ENCODE results near the gene KRTAP12-3.
"Not testable (repeated sequence)": the region's sequence is repeated elsewhere in the genome, so short reads cannot be mapped to it uniquely, and the experiment has no call there.

KRTAP12-3 gene, protein sequence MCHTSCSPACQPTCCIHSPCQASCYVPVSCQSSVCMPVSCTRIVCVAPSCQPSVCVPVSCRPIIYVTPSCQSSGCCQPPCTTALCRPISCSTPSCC

GRCh38 chr21:44657635-44658540 lies at the start of gene KRTAP12-3:
Gene KRTAP12-3, plus strand, starts transcription at chr21:44657932. Its CDS starts 48 bp downstream, at chr21:44657980.
- peak; percentile 17 for DNase-seq

DNA sequence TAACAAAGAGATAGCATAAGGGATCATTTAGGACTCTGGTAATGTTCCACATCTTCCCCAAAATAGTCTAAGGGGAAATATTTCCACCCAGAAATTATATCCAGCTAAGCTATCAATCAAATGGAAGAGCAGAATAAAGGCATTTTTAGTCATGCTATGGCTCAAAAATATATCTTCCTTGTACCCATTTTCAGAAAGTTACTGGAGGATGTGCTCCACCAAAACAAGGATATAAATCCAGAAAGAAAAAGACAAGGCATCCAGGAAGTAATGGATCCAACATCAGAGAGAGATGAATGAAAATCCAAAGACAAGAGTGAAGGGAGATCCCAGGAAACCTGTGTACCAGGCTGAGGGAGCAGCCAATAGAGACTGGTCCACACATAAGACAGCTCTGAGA lies 48.5 kb upstream of the KRTAP12-3 start:
- DNase-seq = no peak

- not testable (repeated sequence) for DNase-seq
Observed at GRCh38 chr21:44610157-44610843, 47.4 kb upstream of the KRTAP12-3 start.

GRCh38 chr21:44611551-44611950 lies 46.2 kb upstream of the KRTAP12-3 start:
- no peak for DNase-seq

GRCh38 chr21:44612029-44612486 lies 45.7 kb upstream of the KRTAP12-3 start, which contains the start of gene KRTAP10-8:
Gene KRTAP10-8, plus strand, starts transcription at chr21:44612079. Its CDS starts 22 bp downstream, at chr21:44612101.
- no peak for DNase-seq

DNA sequence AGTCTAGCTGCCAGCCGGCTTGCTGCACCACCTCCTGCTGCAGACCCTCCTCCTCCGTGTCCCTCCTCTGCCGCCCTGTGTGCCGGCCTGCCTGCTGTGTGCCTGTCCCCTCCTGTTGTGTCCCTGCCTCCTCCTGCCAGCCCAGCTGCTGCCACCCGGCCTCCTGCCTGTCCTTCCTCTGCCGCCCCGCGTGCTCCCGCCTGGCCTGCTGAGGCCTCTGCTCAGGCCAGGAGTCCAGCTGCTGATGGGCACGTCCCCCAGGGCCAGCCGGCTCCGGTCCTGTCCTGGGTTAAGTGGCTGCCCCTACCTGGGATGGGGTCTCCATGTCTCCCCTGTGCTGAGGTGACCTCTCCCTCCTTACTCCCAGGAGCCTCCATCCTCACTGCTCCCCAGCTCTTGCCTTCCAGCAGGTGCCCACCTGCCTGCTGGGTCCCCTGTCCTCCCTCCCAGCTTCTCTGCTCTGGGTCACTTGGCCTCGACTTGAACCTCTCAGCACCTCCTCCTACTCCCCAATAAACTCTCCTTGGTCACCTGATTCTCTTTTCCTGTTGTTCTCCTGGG lies 45.0 kb upstream of the KRTAP12-3 start:
- no peak for DNase-seq

- no peak for DNase-seq
Observed at GRCh38 chr21:44613386-44614155, 44.2 kb upstream of the KRTAP12-3 start.

DNA sequence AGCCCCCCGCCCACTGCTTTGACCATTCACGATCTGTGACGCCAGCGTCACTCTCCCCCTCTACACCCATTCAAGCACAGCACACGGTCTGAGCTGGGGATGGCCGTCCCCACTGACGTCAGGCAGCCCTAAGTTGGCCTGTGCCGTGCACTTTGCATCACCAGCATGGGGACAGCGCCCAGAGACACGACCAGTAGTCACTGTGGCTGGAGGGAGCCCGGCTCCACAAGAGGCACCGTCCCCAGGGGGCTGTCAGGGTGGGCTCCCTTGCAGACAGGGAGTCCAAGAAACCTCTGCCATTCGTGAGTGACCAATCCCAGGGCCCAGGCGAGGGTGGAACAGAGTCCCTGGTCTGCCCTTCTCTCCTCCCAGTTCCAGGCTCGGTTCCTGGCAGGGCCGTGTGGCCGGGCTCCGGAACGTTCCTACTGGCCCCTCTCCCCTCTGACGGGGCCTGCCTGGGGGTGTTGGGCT lies 43.5 kb upstream of the KRTAP12-3 start:
- DNase-seq = no peak

DNA sequence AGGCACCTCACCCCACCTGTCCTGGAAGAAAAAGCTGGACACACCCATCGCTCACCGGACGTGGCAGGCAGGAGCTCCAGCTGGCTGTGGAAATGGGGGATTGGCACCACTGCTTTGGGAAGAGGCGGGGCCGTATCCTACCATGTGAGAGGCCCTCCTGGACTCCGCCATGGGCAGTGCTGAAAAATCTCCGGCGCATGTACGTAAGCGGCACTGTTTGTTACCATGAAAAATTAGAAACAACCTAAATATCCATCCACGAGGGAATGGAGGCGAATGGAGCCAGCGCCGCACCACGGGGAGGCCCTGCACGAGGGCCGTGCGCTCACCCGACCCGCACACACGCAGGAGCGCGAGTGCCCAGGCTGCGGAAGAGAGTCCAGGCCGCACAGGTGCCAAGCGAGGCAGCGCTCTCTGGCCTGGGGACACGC lies 42.8 kb upstream of the KRTAP12-3 start:
- DNase-seq = no peak

- DNase-seq = no peak
Observed at GRCh38 chr21:44615466-44615865, 42.3 kb upstream of the KRTAP12-3 start.

DNA sequence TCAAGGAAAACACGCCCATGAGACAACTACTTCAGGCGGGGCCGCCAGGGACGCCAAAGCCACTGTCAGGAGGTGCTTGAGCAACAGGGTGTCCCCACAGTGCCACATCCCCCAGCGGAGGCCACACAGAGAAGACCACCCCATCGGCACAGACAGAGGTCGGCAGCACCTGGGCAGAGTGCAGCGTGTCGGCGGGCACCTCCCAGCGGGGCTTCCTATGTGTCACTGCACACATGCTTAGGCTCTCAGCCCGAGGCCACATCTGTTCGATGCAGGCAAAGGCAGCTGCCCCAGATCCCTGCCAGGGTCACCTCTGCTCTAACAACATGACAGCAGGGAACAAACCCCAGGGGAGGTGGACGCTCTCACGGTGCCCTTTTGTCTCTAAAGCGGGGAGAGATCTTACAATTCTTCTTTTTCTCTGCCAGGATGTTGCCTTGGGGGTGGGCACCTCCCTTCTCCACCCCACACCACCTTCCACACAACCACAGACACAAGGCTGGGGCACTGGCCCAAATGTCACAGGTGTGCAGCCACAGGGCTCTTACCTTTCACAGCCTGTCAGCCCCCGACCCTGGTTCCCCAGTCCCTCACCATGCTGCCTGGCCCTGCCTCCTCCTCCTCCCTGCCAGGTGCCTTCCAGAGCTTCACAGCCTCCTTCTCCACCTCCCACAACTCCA lies 41.7 kb upstream of the KRTAP12-3 start:
- no peak for DNase-seq

GRCh38 chr21:44616591-44616926 lies 41.2 kb upstream of the KRTAP12-3 start:
- DNase-seq = no peak

DNA sequence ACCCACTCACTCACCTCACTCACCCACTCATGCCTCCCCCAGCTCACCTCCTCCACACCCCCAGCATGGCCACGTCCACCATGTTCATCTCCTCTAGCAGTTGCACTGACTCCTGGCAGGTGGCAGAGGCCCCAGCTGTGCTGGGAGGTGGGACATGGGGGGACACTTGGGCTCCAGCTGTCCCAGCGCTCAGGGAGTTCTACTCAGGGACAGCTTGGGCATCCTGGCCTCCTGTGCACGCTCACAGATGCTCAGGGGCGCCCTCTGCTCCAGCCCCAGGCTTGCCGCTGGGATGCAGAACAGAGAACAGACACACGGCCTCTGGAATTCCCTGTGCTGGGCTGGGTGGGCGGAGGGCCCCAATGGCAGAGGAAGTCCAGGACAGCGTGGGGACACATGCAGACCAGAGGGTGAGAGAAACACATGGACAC lies 40.6 kb upstream of the KRTAP12-3 start:
- DNase-seq = no peak

GRCh38 chr21:44618504-44618903 lies 39.2 kb upstream of the KRTAP12-3 start:
- peak; percentile 19 for DNase-seq

DNA sequence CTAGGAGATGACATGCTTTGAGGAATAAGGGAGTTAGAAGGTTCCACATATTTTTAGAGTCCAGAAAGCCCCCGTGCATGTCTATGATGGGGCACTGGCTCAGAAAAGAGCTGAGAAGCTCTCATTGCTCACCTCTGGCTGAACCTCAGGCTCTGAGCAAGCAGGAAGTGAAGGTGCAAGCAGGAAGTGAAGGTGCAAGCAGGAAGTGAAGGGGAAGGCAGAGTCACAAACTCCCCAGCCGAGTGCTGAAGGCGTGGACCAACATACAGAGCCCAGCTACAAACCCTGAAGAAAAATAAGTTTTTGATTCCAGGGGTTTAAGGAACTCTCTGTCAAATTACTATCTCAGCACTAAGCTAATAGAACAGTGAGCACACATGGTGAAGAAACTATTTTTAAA lies 38.8 kb upstream of the KRTAP12-3 start:
- peak; percentile 53 for DNase-seq

GRCh38 chr21:44619886-44620285 lies 37.8 kb upstream of the KRTAP12-3 start:
- no peak for DNase-seq

- no peak for DNase-seq
Observed at GRCh38 chr21:44623575-44623974, 34.2 kb upstream of the KRTAP12-3 start.

DNA sequence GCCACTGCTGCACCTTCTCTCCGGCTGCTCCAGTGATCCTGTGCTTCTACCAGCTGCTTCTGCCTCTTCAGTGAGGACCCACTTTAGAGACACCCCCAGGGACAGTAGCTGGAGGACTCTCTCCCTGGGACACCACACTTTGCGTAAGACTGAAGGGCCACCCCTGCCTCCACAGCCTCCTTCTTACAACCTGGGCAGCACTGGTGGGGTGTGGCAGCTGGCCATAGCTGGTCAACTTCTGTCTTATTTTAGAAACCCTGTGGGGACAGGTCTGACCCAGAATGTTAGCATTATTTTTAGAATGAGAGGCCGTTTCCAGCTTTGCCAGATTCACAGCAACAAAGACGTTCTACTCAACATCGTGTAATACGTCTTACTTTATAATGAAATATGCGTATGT lies 32.0 kb upstream of the KRTAP12-3 start:
- no peak for DNase-seq

DNA sequence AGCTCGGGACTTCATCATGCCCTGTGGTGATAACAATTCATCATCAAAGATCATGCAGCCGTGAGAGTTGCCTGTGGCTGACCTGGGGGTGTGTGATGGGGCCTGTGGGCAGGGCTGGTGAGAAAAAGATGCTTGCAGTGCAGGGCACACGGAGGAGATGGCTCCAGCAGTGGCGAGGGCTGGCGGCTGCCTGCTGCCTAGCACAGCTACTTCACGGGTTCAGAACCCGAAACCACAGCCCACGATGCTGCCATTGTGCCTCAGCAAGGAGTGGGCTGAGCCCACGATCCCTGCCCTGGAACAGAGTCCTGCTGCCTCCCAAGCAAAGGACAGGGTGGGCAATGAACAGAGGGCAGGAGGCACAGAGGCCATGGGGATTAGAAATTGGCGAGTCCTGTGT lies 31.5 kb upstream of the KRTAP12-3 start:
- no peak for DNase-seq

DNA sequence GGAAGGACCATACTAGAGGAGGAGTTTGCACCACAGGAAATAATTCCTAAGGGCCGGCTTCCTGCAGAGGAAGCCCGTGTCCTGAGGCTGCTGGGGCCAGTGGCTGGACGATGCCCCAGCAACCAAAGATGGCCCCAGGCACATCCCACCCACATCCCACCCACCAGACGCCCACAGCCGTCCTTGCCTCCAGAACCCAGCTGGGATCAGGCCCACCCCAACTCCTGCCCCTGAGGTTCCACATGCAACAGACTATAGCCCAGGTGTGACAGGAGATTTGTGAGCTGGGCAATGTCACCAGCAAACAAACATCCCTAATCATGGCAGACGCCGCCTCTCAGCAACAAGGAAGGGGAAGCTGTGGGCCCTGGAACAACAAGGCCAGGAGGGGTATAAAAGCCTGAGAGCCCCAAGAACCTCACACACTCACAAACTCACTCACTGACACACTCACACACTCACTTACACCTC lies 31.0 kb upstream of the KRTAP12-3 start, which contains the start of gene KRTAP10-9:
TSS of gene KRTAP10-9 (plus strand) at position 421 of the 471 bp plus-strand sequence. CDS start 79 bp downstream, outside the sequence.
- no peak for DNase-seq

- DNase-seq = not testable (repeated sequence)
Observed at GRCh38 chr21:44627181-44627822, 30.4 kb upstream of the KRTAP12-3 start.
